Stimulated activated CD8-positive, alpha-beta memory T cell treated with anti-CD3 and anti-CD28 coated beads, Interleukin-4, amount 100 ng/mL, for 24 hours (primary cell): Measurements from ENCODE around the gene NUP50.
A peak's percentile ranks its signal among the peaks of the same experiment; 100 is the strongest.

ENCODE experiments used
- DNase-seq: peaks from one replicate; pipeline ENCODE4 v3.0.0-alpha.2; 2020; ENCODE audit warnings: low read depth

NUP50 gene

DNA sequence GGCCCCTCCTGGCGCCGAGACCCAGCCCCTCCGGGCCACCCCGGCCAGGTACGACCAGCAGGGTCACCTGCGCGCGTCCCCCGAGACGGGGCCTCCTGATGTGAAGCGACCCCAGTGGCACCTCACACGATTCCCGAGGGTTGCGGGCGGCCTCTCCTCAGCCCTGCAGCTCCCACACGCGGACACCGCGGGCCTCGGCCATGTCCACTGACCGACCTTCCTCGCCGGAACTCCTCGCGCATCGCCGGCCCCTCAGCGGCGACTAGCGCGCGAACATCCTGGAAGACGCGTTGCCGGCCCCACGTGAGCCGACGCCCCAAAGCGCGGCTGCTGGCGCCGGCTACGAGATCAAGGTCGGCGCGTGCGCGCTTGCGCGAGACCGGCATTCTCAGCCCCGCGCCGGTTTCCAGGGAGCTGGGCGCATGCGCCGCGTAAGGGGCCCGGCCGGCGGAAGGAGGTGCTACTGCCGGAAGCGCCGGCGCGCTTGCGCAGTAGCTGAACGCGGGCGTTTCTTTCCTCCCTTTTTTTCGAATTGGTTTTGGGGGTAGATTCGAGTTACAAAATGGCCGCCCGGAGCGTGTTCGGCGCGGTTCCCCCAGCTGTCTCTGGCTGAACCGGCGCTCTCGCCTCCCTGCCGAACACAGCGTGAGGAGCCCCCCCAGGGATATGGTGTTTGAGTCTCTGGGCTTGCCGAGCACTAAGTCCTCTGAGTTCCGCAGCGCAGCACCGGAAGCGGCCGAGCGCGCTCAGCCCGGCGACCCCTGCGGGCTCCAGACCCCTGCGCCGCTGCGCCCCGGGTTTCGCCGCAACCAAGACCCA is at the start of gene NUP50:
NUP50 (plus strand) TSS at position 475 of the 819 bp plus-strand sequence. CDS start 4,253 bp downstream, outside the sequence.
- peak; percentile 95 for DNase-seq

DNA sequence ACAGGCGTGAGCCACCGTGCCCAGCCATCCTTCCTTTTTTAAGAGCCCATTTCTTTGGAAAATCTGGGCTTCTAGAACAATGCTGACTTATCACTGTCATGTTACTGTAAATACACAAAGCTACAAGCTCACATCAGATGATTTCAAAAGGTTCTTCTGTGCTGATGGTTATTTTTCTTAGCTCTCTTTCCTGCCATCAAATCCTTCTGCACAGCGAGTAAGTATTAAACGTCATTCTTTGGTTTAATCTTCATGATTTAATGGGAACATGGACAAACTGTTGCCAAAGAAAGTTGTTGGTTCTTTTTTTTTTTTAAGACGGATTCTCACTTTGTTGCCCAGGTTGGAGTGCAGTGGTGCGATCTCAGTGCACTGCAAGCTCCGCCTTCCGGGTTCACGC is 43.3 kb upstream of the NUP50 start:
- DNase-seq = no peak

DNA sequence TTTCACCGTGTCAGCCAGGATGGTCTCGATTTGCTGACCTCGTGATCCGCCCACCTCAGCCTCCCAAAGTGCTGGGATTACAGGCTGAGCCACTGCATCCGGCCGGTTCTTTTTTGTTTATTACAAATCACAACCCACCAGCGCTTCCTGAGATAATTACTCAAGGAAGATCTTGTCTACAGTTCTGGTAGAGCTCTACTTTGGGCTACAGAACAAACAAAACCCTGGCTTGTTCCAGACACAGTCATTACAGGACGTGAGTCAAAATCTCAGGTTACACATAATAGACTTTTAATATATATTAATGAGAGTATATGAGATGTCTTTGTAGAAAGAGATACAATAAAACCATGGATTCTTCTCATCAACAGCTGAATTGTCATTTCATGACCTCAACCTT is 42.8 kb upstream of the NUP50 start:
- no peak for DNase-seq

- no peak for DNase-seq
These were observed 39.4 kb upstream of the NUP50 start for GRCh38 chr22:45124176-45124847.

- DNase-seq = no peak
These were observed 38.5 kb upstream of the NUP50 start for GRCh38 chr22:45125188-45125587.

GRCh38 chr22:45127866-45128265 is 35.9 kb upstream of the NUP50 start:
- DNase-seq = no peak

- peak; percentile 6 for DNase-seq
These were observed 33.8 kb upstream of the NUP50 start for GRCh38 chr22:45129703-45130524.

GRCh38 chr22:45130891-45131290 is 32.8 kb upstream of the NUP50 start:
- no peak for DNase-seq

GRCh38 chr22:45131749-45132148 is 32.0 kb upstream of the NUP50 start:
- no peak for DNase-seq

DNA sequence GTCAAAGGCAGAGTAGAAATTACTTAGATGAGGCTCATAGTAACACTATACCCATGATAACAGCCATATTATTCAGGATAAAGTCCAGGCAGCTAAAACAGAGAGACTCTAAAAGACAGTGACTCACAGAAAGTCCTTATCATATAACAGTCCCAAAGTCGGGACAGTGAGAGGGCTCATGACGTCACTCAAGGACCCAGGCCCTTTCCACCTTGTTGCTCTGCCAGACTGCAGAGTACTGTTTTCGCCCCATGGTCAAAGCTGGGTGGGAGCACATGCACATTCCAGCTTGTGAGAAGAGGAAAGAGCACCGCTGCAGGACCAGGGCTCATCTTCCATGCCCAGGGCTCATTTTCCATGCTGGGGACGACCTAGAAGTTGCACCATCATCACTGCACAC is 29.4 kb upstream of the NUP50 start:
- no peak for DNase-seq

DNA sequence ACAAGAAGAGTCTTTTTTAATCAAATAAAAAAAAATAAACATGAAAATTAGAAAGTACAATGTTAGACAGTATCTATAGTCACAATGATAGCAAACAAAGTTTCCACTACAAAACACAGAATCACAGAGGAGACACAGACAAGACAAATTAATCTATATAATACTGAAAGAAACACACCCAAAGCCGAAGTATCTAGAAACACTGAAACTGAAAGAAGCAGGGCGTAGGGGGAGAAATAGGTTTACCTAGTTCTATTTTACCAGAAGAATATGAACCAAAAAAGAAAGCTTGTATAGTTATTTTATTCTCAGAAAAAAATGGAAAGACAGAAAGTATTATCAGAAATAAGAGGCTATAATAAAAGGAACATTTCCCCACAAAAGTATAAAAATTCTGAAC is 27.1 kb upstream of the NUP50 start:
- DNase-seq = no peak

- no peak for DNase-seq
These were observed 24.0 kb upstream of the NUP50 start for GRCh38 chr22:45139693-45140092.

DNA sequence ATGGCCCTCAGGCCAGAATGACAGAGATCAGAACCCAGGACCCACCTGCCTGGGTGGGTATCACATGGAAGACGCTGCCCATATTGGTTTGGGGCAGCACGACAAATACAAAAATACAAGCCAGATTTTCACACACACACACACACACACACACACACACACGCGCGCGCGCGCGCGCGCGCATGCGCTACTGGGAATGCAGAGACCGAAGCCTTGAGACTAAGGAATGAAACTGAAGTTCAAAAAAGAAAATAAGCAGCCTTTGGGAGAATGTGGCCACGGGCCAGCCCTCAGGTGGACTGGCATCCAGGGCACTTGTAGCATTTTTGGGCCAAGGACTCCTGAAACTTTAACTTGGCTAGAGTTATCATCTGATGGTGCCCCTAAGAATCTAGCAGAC is 21.3 kb upstream of the NUP50 start:
- DNase-seq = no peak

GRCh38 chr22:45144916-45145315 is 18.8 kb upstream of the NUP50 start:
- no peak for DNase-seq

GRCh38 chr22:45149671-45150070 is 14.1 kb upstream of the NUP50 start:
- no peak for DNase-seq

GRCh38 chr22:45150139-45150538 is 13.6 kb upstream of the NUP50 start:
- no peak for DNase-seq

DNA sequence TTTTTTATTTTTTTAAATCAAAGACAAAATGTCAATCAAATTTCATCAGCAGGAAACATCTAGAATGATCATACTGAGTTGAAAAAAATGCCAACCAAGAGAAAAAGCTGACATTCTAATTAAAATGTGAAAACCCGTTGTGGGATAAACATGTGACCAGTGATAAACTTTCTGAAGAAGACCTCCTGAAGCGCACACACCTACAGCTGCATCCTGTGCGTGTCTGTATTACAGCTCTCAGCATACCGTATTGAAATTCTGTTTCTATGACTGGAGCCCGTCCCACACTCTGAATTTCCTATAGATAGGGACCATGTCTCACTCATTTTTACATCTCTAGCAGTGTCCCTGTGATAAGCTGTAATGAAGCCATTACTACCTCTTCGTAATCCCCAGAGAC is 12.2 kb upstream of the NUP50 start:
- no peak for DNase-seq

- no peak for DNase-seq
These were observed 9.3 kb upstream of the NUP50 start for GRCh38 chr22:45154383-45154782.

DNA sequence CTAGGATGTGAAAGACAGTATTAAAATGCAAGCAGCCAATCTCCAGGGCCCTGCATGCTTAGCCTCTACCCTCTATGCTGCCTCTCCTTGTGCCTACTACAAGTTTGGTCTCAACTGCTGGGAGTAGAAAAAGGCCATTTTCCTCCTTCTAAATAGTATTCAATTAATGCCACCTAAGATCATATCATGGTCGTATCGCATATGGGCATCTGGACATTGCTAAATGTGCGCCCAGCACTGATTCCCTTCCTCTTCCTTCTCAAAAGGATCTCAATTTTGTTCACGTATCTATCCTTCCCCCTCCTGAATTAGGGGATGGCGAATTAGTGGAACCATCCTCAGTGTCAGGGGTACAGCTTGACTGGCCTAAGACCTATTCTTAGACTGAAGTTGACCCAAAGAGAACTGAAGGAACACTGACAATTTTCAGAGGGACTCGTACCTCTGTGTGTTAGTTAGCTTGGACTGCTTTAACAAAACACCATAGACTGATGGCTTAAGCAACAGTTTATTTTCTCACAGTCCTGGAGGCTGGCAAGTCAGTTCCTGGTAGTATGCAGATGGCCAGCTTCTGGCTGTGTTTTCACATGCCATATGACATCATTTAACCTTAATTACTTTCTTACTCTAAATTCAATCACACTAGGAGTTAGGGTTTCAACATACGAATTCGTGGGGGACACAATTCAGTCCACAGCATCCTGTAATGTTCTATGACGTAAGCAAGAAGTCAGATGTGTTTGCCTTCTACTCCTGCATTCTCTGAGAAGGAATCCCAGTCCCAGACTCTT is 8.5 kb upstream of the NUP50 start:
- no peak for DNase-seq

DNA sequence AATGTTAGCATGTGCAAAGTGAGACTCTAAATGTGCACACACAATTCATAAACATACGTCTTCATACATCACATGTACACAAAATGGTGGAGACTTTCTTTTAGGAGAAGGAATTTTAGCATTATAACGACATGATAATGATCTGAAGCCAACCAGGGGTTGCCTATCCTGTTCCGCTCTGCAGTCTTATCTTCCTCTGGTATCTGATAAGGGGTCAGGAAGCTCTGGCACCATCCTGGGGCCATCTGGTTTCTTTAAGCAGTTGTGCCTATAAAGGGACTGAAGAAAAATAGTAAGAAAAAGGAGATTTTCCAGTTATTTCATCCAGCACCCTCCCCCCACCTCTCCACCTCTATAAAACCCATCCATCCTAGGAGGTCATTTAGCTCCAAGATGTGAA is 5.8 kb upstream of the NUP50 start:
- DNase-seq = no peak

DNA sequence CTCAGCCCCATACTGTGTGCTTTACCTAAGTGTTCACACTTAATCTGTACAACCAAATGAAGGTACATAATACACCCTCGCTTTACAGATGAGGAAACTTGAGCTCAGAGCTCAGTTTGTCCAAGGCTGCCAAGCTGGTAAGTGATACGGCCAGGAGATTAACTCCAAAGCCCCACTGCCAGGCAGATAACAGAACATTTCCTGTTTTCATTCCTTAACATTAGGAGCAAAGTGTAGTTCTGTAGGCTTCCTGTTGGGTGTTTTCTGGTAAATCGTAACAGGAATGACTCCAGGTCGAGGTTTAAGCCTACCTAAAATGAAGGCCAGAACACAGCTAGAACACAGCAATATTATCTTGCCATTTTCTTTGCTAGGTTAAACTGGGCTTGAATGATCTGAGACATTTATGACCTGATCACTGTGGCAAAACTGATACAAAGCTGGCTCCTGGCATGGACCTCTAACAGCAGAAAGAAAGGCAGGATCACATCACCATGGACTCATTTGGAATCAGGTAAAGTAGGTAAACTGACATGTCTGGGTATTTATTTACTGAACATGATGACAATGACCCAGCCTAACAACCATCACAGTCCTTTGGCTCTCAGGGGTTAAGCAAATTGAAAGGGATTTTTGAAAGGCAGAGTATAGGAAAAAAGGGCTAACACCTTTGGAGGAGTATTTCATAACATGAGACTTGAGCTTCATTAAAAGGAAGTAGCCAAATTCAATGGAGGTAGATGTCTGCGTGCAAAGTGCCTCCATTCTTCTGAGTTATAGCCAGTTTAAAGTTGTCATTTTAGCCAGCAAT is 3.9 kb upstream of the NUP50 start:
- DNase-seq = no peak
